ENCODE measurements around the gene UQCRC2.

UQCRC2 gene

GRCh38 chr16:21946889-21947635, 6.1 kb upstream of the UQCRC2 start:
- Histone ChIP-seq H3K9me3 (ENCODE audit: control insufficient read depth, low read length) (no peaks in the 10 kb centered on the region), H3K4ac (ENCODE audit: low read depth in 1 of 2, low read length in 2 of 2) (no peak overlapping the region), H3K79me1 (replicated peaks; ENCODE audit: low read length, poor library complexity, severe bottlenecking) (peaks cover 5% of the 10 kb centered on the region), H2BK12ac (ENCODE audit: low read length in 2 of 2) (no peak overlapping the region), H3K4me1 (ENCODE audit: control insufficient read depth, insufficient read depth, low read depth, low read length) (no peaks in the 10 kb centered on the region), H3K9ac (ENCODE audit: low read length) (no peak overlapping the region), H2AK5ac (ENCODE audit: low read length, severe bottlenecking) (no peak overlapping the region), H2BK120ac (ENCODE audit: low read depth, low read length) (no peak overlapping the region), H3K4me2 (ENCODE audit: low read length, poor library complexity, severe bottlenecking) (no peak overlapping the region), H4K91ac (ENCODE audit: low read length) (no peak overlapping the region), H2BK5ac (ENCODE audit: low read depth, low read length, poor library complexity, severe bottlenecking) (no peak overlapping the region), H3K18ac (ENCODE audit: low read depth in 1 of 2, low read length in 2 of 2) (no peak overlapping the region), H3K27ac (ENCODE audit: low read length, poor library complexity, severe bottlenecking) (no peak overlapping the region), H3K14ac (ENCODE audit: low read length in 2 of 2) (no peak overlapping the region), H3K27me3 (ENCODE audit: control insufficient read depth in 1 of 2, insufficient read depth in 1 of 2, low read length in 2 of 2) (peaks cover 0 to 12% of the 10 kb centered on the region in 2 experiments), H3K4me3 (ENCODE audit: insufficient read depth in 1 of 2, low read depth in 1 of 2, low read length in 2 of 2) (no peak overlapping the region), H3K36me3 (ENCODE audit: control insufficient read depth in 1 of 2, insufficient read depth in 2 of 2, low read depth in 1 of 2, low read length in 2 of 2) (no peaks in the 10 kb centered on the region), H2AFZ (ENCODE audit: low read depth, low read length) (no peak overlapping the region), H4K8ac (ENCODE audit: low read length) (no peak overlapping the region), H2BK15ac (ENCODE audit: low read depth, poor library complexity, severe bottlenecking) (no peak overlapping the region), H3K23ac (ENCODE audit: low read length in 2 of 2) (no peak overlapping the region)
- no peak for DNase-seq
- 78% methylated on average over 7 of the region's 9 CpGs for WGBS

- Histone ChIP-seq H2BK5ac (ENCODE audit: low read depth, low read length, poor library complexity, severe bottlenecking) (no peak overlapping the region), H3K4me2 (ENCODE audit: low read length, poor library complexity, severe bottlenecking) (no peak overlapping the region), H3K23ac (ENCODE audit: low read length in 2 of 2) (no peak overlapping the region), H3K18ac (ENCODE audit: low read depth in 1 of 2, low read length in 2 of 2) (no peak overlapping the region), H3K4me3 (ENCODE audit: insufficient read depth in 1 of 2, low read depth in 1 of 2, low read length in 2 of 2) (no peak overlapping the region), H3K14ac (ENCODE audit: low read length in 2 of 2) (no peak overlapping the region), H3K27ac (ENCODE audit: low read length, poor library complexity, severe bottlenecking) (no peak overlapping the region), H4K91ac (ENCODE audit: low read length) (no peak overlapping the region), H2AK5ac (ENCODE audit: low read length, severe bottlenecking) (no peak overlapping the region), H3K36me3 (ENCODE audit: control insufficient read depth in 1 of 2, insufficient read depth in 2 of 2, low read depth in 1 of 2, low read length in 2 of 2) (no peaks in the 10 kb centered on the region), H3K4ac (ENCODE audit: low read depth in 1 of 2, low read length in 2 of 2) (no peak overlapping the region), H3K9ac (ENCODE audit: low read length) (peak overlapping the region; percentile 40), H2BK120ac (ENCODE audit: low read depth, low read length) (no peak overlapping the region), H3K79me1 (replicated peaks; ENCODE audit: low read length, poor library complexity, severe bottlenecking) (peaks cover 7% of the 10 kb centered on the region), H2BK12ac (ENCODE audit: low read length in 2 of 2) (no peak overlapping the region), H2BK15ac (ENCODE audit: low read depth, poor library complexity, severe bottlenecking) (no peak overlapping the region), H3K27me3 (ENCODE audit: control insufficient read depth in 1 of 2, insufficient read depth in 1 of 2, low read length in 2 of 2) (peaks cover 0 to 5% of the 10 kb centered on the region in 2 experiments), H3K4me1 (ENCODE audit: control insufficient read depth, insufficient read depth, low read depth, low read length) (peaks cover 2% of the 10 kb centered on the region), H4K8ac (ENCODE audit: low read length) (no peak overlapping the region), H2AFZ (ENCODE audit: low read depth, low read length) (no peak overlapping the region), H3K9me3 (ENCODE audit: control insufficient read depth, low read length) (no peaks in the 10 kb centered on the region)
- no CpG with 5 or more reads among the region's 1 CpG for WGBS
- peak; percentile 18 for DNase-seq
Measured at GRCh38 chr16:21949713-21950260, 3.4 kb upstream of the UQCRC2 start.

- peak overlapping the region; percentile 98 for H3K9ac ChIP-seq (ENCODE audit: low read length)
- H3K23ac ChIP-seq (ENCODE audit: low read length in 2 of 2), result no peak overlapping the region
- H3K27me3 ChIP-seq (ENCODE audit: control insufficient read depth in 1 of 2, insufficient read depth in 1 of 2, low read length in 2 of 2), result no peaks in the 10 kb centered on the region
- H2BK5ac ChIP-seq (ENCODE audit: low read depth, low read length, poor library complexity, severe bottlenecking), result no peak overlapping the region
- no peak overlapping the region for H2AFZ ChIP-seq (ENCODE audit: low read depth, low read length)
- no peak overlapping the region for H2BK12ac ChIP-seq (ENCODE audit: low read length in 2 of 2)
- no peak overlapping the region for H4K91ac ChIP-seq (ENCODE audit: low read length)
- H3K18ac ChIP-seq (ENCODE audit: low read depth in 1 of 2, low read length in 2 of 2), result no peak overlapping the region
- peak overlapping the region in 1 of 2 experiments; percentile 25 for H3K4ac ChIP-seq (ENCODE audit: low read depth in 1 of 2, low read length in 2 of 2)
- no peak overlapping the region for H2BK120ac ChIP-seq (ENCODE audit: low read depth, low read length)
- H3K27ac ChIP-seq (ENCODE audit: low read length, poor library complexity, severe bottlenecking), result no peak overlapping the region
- WGBS, result 80% methylated on average over 7 of the region's 7 CpGs
- H3K4me2 ChIP-seq (ENCODE audit: low read length, poor library complexity, severe bottlenecking), result no peak overlapping the region
- DNase-seq, result peak; percentile 56
- H3K36me3 ChIP-seq (ENCODE audit: control insufficient read depth in 1 of 2, insufficient read depth in 2 of 2, low read depth in 1 of 2, low read length in 2 of 2), result peaks cover 0 to 3% of the 10 kb centered on the region in 2 experiments
- H3K79me1 ChIP-seq (replicated peaks; ENCODE audit: low read length, poor library complexity, severe bottlenecking), result peaks cover 7% of the 10 kb centered on the region
- no peak overlapping the region for H4K8ac ChIP-seq (ENCODE audit: low read length)
- H3K4me3 ChIP-seq (ENCODE audit: insufficient read depth in 1 of 2, low read depth in 1 of 2, low read length in 2 of 2), result peak overlapping the region in 1 of 2 experiments; percentile 98
- no peak overlapping the region for H3K14ac ChIP-seq (ENCODE audit: low read length in 2 of 2)
- H2BK15ac ChIP-seq (ENCODE audit: low read depth, poor library complexity, severe bottlenecking), result no peak overlapping the region
- H2AK5ac ChIP-seq (ENCODE audit: low read length, severe bottlenecking), result no peak overlapping the region
- H3K4me1 ChIP-seq (ENCODE audit: control insufficient read depth, insufficient read depth, low read depth, low read length), result peaks cover 3% of the 10 kb centered on the region
- H3K9me3 ChIP-seq (ENCODE audit: control insufficient read depth, low read length), result no peaks in the 10 kb centered on the region
Measured at GRCh38 chr16:21950782-21951521, 2.2 kb upstream of the UQCRC2 start.

All from mesenchymal stem cell (in vitro differentiated cells and primary cell).